NCI-H82 treated with DMSO at 0.1 percent for 48 hours (cell line): ENCODE results near the gene EEF2.
"Not testable (repeated sequence)": the region's sequence is repeated elsewhere in the genome, so short reads cannot be mapped to it uniquely, and the experiment has no call there.

Experiments
- DNase-seq: peaks from one replicate; lab custom pipeline; 2025; ENCODE audit not compliant: unreplicated experiment; lab: John Stamatoyannopoulos, UW

EEF2 gene

GRCh38 chr19:3970313-3970807 is 14.9 kb downstream of the EEF2 start:
- no peak for DNase-seq

DNA sequence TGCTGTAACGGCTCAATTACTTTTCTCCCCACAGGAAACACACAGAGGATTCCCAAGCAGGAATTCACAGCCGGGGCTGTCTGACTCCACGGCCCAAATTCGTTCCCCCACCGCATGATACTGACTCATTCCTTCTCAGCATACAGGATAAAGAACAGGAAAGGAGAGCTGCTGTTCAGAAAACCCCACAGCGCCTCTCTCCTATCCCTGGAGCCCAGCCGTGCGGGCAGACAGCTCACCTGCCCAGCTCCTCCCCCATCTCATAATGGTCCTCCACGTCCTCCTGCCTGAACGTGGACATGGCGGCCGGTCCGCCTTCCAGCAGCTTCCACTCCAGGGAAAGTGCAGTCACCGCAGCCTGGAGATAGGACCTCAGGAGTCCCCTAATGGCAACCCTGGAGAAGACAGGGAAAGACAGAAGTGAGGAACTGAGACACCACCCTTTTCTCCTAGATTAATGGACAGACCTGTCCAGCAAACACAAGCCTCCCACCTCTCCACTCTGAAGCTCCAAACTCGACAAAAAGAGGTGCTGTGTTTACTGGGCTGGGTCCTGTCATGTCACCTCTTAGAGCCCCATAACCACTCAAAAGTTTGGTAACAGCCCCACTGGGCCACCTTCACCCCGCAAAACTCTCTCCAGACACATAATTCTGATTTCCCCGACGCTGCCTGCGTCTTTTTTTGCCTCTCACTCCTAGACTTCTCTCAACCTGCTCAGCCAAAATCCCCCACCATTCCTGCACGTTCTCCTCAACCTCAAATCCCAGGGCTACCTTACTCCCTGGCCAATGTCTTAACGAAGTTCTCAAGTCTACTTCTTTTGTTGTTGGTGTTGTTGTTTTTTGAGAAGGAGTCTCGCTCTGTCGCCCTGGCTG is 15.6 kb downstream of the EEF2 start:
- no peak for DNase-seq

- no peak for DNase-seq
Observed at GRCh38 chr19:3968556-3969434, 16.5 kb downstream of the EEF2 start.

DNA sequence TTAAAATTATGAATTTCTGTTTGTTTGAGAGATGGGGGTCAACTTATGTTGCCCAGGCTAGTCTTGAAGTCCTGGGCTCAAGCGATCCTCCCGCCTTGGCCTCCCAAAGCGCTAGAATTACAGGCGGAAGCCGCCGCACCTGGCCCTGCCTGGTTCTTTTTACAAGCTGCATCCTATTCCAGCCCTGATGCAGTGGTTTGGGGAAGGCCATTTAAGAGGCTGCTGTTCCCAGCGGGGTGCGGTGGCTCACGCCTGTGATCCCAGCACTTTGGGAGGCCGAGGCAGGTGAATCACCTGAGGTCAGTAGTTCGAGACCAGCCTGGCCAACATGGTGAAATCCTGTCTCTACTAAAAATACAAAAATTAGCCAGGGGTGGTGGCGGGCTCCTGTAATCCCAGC is 17.3 kb downstream of the EEF2 start:
- DNase-seq, result not testable (repeated sequence)

DNA sequence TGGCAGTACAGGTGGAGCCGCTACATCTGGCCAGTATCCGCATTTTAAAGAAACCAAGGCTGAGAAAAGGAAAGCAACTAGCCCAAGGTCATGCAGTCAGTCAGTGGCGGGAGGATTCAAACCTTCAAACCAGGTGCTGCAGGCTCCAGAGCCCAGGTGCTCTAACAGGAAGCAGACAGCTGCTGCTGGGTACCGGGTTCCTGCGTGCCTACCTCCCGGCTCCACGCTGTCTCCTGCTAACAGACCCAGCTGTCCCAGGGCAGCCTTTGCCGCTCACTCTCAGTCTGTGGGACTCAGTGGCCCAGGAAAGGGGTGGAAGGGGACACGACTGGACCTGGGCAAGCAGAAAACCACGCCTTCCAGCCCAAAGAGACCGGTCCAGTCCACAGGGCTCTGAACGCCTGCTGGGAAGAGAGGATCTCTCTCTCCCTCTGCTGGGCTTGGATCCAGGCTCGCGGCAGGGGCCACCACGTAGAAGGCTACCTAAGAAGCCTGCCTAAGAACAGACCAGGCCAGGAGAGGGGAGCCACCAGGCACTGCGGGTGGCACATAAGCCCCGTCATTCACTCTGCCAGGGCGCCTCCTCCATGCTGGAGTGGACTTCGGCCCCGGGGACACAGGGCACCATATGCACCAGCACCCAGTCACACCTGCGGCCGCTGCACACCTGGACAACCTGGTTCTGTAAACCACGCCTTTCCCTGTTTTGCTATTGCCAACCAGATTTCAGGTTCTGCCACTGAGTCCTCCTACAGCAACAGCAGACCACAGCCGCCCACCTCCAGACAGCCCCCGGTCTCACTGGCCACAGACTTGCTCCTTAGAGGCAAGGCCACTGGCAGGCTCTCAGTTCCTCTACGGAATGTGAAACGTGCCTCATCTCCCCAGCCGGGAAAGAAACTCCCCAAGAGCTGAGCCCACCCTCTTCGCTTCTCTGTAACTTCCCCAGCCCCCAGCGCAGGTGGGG is 18.9 kb downstream of the EEF2 start:
- DNase-seq, result no peak

DNA sequence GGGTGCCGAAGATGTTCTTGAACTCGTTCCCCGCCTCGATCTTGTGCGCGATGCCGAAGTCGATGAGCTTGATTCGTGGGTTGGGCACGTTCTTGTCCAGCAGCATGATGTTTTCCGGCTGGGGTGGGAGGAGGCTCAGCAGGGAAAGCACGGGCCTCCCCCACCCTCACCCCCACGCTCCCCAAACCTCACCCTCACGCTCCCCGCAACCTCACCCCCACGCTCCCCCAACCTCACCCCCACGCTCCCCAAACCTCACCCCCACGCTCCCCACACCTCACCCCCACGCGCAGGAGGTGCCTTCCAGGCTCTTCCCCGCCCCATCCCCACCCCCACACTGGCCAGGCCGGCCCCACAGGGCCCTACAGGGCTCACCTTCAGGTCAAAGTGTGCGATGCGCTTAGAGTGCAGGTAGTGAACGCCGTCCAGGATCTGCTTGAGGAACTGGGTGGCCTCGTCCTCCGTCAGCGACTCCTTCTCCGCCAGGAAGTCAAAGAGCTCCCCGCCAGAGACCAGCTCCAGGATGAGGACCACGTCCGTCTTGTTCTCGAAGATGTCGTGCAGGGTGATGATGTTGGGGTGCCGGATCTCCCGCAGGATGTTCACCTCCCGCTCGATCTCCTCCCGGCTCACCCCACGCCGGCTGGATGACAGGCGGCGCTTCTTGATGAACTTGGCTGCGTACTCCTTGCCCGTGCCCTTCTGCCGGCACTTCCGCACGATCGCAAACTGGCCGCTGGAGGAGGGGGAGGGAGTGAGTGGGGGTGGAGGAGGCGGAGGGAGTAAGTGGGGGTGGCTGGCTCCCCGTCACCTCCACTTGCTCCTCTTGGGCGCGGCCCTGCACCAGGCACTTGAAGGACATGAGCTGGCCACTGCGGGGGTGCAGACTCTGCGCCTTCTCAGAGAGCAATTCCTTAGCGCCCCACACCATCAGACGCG is 20.7 kb downstream of the EEF2 start:
- no peak for DNase-seq

- no peak for DNase-seq
Observed at GRCh38 chr19:3963458-3964255, 21.6 kb downstream of the EEF2 start.

GRCh38 chr19:3961007-3961406 is 24.3 kb downstream of the EEF2 start:
- DNase-seq, result no peak

DNA sequence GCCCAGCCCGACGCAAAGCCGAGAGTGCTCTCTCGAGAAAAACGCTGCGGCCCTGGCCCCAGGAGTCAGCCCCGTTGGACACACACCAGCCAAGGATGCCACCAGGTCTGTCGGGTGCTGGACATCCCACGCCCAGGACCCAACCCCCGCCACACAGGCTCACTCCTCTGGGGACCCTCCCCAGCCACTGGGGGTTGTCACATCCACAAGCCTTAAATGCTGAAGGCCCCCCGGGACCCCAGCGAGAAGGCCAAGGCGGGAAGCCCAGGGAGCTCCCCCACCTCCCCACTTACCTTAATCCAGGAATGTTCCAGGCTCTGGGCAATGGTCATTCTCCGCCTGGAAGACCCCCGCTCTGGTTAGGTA is 25.5 kb downstream of the EEF2 start:
- no peak for DNase-seq

DNA sequence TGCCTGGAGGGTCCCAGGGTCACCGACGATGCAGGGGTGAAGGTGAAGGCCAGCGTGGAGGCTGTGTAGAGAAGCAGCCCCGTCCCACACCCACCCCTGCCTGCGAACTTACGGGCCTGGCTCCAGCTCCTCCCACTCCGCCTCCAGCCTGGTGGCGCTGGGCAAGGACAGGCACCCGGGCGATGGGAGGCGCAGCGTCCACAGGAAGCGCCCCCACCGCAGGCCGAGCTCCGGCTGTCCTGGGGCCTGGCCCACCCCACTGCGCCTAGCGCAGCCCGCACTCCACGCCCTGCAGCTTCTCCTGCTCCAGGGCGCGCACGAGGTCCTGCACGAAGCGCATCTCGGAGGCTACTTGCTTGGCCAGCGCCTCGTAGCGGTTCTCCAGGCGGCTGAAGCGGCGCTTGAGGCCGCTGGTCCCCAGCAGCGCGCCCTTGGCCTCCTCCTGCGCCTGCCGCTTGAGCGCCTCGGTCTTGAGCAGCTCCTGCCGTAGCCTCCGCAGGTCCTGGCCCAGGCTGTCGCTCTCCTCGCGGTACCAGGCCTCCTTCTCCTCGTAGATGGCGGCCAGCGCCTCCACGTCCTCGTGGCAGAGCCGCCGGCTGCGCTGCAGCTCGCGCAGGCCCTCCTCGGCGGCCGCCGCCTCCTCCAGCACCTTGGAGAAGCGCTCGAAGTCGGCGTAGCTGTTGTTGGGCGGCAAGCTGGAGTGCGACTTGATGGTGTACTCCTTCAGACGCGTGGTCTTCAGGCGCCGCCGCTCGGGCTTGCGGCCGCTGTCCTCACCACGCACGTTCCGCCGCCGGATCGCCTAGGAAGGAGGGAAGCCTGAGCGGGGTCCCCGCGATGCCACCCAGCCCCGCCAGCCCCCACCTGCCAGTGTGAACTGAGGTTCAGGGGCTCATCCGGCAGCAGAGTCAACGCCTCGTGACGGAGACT is 26.2 kb downstream of the EEF2 start:
- DNase-seq, result no peak

GRCh38 chr19:3955688-3956087 is 29.6 kb downstream of the EEF2 start:
- no peak for DNase-seq

- not testable (repeated sequence) for DNase-seq
Observed at GRCh38 chr19:3955276-3955675, 30.0 kb downstream of the EEF2 start.

GRCh38 chr19:3954107-3954506 is 31.2 kb downstream of the EEF2 start:
- DNase-seq, result no peak

- DNase-seq, result not testable (repeated sequence)
Observed at GRCh38 chr19:3952755-3953276, 32.4 kb downstream of the EEF2 start.

GRCh38 chr19:3950871-3951861 is 34.1 kb downstream of the EEF2 start:
- no peak for DNase-seq
